Activated B cell treated with CpG ODN at 0.5 μM for 24 hours (primary cell): ENCODE results near the gene ANKS1B. TPM values are rescaled to one million over a fixed set of nuclear protein-coding genes. Genes with fewer than 3 reads are reported as not detected.

Source experiments
- ATAC-seq: fragments of 200-7000 bp; cut with Tn5 transposase; one replicate; pipeline ENCODE4 v1.10.0; 2021; ENCODE audit warnings: low read depth, mild to moderate bottlenecking, moderate library complexity
- CTCF ChIA-PET: fragments of 350-600 bp; sonication (Branson Sonifier 250); formaldehyde crosslinking; loops from one replicate; lab custom pipeline; 2021; ENCODE audit warnings: antibody characterized with exemption; lab: Charles Lee
- POLR2A ChIA-PET: fragments of 350-600 bp; sonication (Branson Sonifier 250); formaldehyde crosslinking; loops from one replicate; lab custom pipeline; 2021; ENCODE audit warnings: antibody characterized with exemption; lab: Charles Lee
- DNase-seq: peaks from one replicate; pipeline ENCODE4 v3.0.0; 2022
- H3K27ac Mint-ChIP-seq: one replicate; pipeline ENCODE4 v1.8.0; 2020; ENCODE audit warnings: mixed read lengths
- H3K27me3 Mint-ChIP-seq: one replicate; pipeline ENCODE4 v1.8.0; 2021; ENCODE audit warnings: mixed read lengths
- H3K36me3 Mint-ChIP-seq: one replicate; pipeline ENCODE4 v1.8.0; 2021; ENCODE audit warnings: low read depth, mixed read lengths
- H3K4me1 Mint-ChIP-seq: one replicate; pipeline ENCODE4 v1.8.0; 2021; ENCODE audit warnings: mixed read lengths
- H3K4me3 Mint-ChIP-seq: one replicate; pipeline ENCODE4 v1.8.0; 2020; ENCODE audit warnings: mild to moderate bottlenecking, mixed read lengths
- H3K9me3 Mint-ChIP-seq: one replicate; pipeline ENCODE4 v1.8.0; 2020; ENCODE audit warnings: mixed read lengths
- intact Hi-C: fragments of 100-400 bp; cut with micrococcal nuclease; formaldehyde crosslinking; loops from one replicate; pipeline ENCODE4 v1.15.1; 2024
- total RNA-seq: library from RNA; stranded (reverse); gene quantifications from 2 replicates; pipeline ENCODE4 v1.2.3, GENCODE V29; 2022
- TF ChIP-seq, protein P1 (sequence below): fragments of 200-600 bp; IDR thresholded peaks from one replicate; pipeline ENCODE4 v1.8.0; 2022; ENCODE audit warnings: antibody characterized with exemption, mild to moderate bottlenecking

The ANKS1B gene
- total RNA-seq, 1 donor from 2014 or later: not detected

- no peak for ATAC-seq
- CTCF ChIA-PET: no interaction called here
- Mint-ChIP-seq H3K9me3 (no peaks in the 10 kb centered on the region), H3K4me1 (no peaks in the 10 kb centered on the region), H3K27me3 (no peaks in the 10 kb centered on the region), H3K4me3 (no peak overlapping the region), H3K27ac (no peak overlapping the region), H3K36me3 (no peaks in the 10 kb centered on the region)
- no peak for DNase-seq
- intact Hi-C loops: no loop called here
- TF ChIP-seq, protein P1, sequence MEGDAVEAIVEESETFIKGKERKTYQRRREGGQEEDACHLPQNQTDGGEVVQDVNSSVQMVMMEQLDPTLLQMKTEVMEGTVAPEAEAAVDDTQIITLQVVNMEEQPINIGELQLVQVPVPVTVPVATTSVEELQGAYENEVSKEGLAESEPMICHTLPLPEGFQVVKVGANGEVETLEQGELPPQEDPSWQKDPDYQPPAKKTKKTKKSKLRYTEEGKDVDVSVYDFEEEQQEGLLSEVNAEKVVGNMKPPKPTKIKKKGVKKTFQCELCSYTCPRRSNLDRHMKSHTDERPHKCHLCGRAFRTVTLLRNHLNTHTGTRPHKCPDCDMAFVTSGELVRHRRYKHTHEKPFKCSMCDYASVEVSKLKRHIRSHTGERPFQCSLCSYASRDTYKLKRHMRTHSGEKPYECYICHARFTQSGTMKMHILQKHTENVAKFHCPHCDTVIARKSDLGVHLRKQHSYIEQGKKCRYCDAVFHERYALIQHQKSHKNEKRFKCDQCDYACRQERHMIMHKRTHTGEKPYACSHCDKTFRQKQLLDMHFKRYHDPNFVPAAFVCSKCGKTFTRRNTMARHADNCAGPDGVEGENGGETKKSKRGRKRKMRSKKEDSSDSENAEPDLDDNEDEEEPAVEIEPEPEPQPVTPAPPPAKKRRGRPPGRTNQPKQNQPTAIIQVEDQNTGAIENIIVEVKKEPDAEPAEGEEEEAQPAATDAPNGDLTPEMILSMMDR: no peak
- POLR2A ChIA-PET: no interaction called here
Observed at GRCh38 chr12:99049774-99050173, 935.0 kb downstream of the ANKS1B start.

DNA sequence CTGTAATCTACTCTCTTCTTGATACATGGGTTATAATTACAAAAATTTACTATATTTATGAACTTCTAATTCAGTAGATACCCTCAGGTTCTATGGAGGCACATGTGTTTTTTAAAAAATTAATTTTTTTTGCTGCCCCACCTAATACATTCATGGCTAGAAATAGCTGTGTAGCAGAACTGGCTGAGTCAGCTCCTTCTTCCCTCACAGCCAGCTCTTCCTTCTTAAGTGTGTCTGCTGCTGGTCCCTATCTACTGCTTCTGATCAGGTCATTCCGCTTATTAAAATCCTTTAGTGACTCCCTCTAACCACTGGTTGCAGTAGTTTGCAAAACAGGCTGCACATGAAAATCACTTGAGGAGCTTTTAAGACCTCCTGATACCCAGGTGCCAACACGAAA is 939.6 kb downstream of the ANKS1B start:
- no peaks in the 10 kb centered on the region for H3K4me1 Mint-ChIP-seq
- peaks cover 3% of the 10 kb centered on the region for H3K27me3 Mint-ChIP-seq
- DNase-seq: no peak
- no peak for ATAC-seq
- H3K36me3 Mint-ChIP-seq: no peaks in the 10 kb centered on the region
- H3K9me3 Mint-ChIP-seq: no peaks in the 10 kb centered on the region
- no peak overlapping the region for H3K4me3 Mint-ChIP-seq
- ChIA-PET POLR2A (no interaction called here), CTCF (interaction anchor here (0.7 kb wide), 1 partner anchor 868 kb away, joined by 3 read pairs; no protein-coding TSS in a partner anchor)
- intact Hi-C loops: no loop called here
- no peak overlapping the region for H3K27ac Mint-ChIP-seq
- TF ChIP-seq, protein P1: no peak

- Mint-ChIP-seq H3K9me3 (no peaks in the 10 kb centered on the region), H3K4me3 (no peak overlapping the region), H3K4me1 (no peaks in the 10 kb centered on the region), H3K36me3 (no peaks in the 10 kb centered on the region), H3K27ac (no peak overlapping the region), H3K27me3 (peaks cover 3% of the 10 kb centered on the region)
- intact Hi-C loops: loop anchor here (5.0 kb wide), 1 partner anchor 614 kb away; no protein-coding TSS in a partner anchor
- POLR2A ChIA-PET: no interaction called here
- ATAC-seq (no peak), DNase-seq (no peak)
- TF ChIP-seq, protein P1: peak; percentile 59
- CTCF ChIA-PET: interaction anchor here (1.3 to 1.5 kb wide), 4 partner anchors 12 to 1361 kb away, joined by 3 to 5 read pairs (median 4); no protein-coding TSS in a partner anchor
Observed at GRCh38 chr12:99043319-99043914, 941.3 kb downstream of the ANKS1B start.

DNA sequence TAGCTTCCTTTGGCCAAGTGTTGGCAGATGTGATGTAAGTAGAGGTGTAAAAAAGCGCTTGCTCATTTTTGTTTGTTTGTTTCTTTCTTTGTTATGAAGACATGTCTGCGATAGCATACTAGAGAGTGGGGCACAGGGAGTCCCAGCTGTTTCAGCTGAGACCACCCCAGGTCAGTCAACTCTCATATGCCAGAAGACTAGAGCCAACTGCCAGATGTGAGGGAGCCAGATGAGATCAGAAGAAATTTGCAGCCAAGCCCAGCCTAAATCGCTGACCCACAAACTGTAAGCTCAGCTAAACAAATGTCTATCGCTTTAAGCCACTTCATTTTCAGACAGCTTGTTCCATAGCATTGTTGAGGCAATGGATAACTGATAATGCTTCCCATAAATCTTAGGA is 942.5 kb downstream of the ANKS1B start:
- Mint-ChIP-seq H3K36me3 (no peaks in the 10 kb centered on the region), H3K9me3 (no peaks in the 10 kb centered on the region), H3K4me3 (no peak overlapping the region), H3K4me1 (no peaks in the 10 kb centered on the region), H3K27ac (no peak overlapping the region), H3K27me3 (peaks cover 3% of the 10 kb centered on the region)
- DNase-seq (no peak), ATAC-seq (no peak)
- intact Hi-C loops: loop anchor here (5.0 kb wide), 1 partner anchor 615 kb away; no protein-coding TSS in a partner anchor
- TF ChIP-seq, protein P1: no peak
- POLR2A ChIA-PET: no interaction called here
- CTCF ChIA-PET: interaction anchor here (1.3 to 1.4 kb wide), 2 partner anchors 48 to 1362 kb away, joined by 3 read pairs; no protein-coding TSS in a partner anchor

DNA sequence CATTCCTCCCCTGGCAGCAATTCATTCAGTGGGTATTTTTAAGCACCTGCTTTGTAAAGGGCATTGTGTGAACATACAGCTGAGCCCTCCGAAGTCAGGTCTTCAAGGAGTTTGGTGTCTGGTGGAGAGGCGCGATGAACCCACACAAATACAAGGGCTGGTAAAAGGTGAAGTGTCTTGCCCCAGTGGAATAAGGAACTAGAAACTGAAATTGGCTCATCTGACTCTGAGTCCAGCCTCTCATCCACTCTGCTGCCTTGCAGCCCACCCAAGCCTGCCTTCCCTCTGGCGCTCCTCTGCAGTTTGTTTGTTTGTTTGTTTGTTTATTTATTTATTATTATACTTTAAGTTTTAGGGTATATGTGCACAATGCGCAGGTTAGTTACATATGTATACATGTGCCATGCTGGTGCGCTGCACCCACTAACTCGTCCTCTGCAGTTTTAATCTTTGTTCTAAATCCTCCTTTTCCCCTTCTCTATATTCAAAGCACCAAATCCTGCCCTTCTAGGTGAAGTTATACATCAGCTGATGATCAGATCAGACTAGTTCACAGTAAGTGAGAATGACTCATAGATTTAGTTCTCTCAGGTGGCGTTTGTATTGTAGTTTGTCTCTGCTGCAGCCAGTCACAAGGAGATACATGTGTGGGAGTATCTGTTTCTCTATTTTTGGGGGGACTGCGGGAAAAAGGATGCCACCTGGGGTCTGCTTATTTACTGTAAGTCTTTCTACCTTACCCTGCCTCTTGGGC is 945.2 kb downstream of the ANKS1B start:
- Mint-ChIP-seq H3K9me3 (no peaks in the 10 kb centered on the region), H3K27me3 (peaks cover 3% of the 10 kb centered on the region), H3K27ac (no peak overlapping the region), H3K4me1 (no peaks in the 10 kb centered on the region), H3K4me3 (no peak overlapping the region), H3K36me3 (no peaks in the 10 kb centered on the region)
- POLR2A ChIA-PET: no interaction called here
- intact Hi-C loops: loop anchor here (5.0 kb wide), 1 partner anchor 618 kb away; no protein-coding TSS in a partner anchor
- no peak for ATAC-seq
- no peak for DNase-seq
- CTCF ChIA-PET: no interaction called here
- TF ChIP-seq, protein P1: no peak
